Anterior cingulate cortex (tissue), 58 donors: ENCODE results near the gene BOD1.
A peak's percentile ranks its signal among the peaks of the same experiment; 100 is the strongest.

Experiments
- DNase-seq, 58 donors: peaks; one replicate each; lab custom pipeline; 2025; lab: John Stamatoyannopoulos, UW

BOD1 gene

DNA sequence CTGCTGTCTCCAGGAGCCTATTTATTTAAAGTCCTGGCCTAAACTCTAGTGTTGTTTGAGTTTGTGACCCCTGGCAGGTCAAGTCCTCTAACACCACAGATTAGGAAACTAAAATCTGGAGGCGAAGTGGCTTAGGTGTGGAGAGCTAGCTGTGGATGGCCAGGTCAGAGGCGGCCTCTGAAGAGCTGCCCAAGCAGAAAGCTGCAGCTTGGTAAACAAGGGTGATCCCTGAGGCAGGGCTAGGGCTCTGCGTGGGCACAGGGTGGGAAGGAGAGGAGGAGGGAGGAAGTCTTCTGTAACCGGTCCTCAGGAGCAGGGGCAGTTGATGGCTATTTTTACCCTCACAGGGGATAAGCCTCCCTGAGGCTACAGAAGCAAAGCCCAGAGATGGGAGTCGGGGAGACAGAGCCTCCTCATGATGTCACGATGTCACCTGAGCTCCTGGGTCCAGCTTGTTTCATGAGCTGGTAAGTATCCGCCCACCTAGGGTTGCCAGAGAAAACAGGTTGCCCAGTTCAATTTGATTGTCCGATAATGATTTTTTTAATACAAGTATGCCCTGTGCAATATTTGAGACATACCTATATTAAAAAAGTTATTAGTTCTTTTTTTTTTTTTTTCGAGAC, 25.9 kb upstream of the BOD1 start:
- DNase-seq: no peak

DNA sequence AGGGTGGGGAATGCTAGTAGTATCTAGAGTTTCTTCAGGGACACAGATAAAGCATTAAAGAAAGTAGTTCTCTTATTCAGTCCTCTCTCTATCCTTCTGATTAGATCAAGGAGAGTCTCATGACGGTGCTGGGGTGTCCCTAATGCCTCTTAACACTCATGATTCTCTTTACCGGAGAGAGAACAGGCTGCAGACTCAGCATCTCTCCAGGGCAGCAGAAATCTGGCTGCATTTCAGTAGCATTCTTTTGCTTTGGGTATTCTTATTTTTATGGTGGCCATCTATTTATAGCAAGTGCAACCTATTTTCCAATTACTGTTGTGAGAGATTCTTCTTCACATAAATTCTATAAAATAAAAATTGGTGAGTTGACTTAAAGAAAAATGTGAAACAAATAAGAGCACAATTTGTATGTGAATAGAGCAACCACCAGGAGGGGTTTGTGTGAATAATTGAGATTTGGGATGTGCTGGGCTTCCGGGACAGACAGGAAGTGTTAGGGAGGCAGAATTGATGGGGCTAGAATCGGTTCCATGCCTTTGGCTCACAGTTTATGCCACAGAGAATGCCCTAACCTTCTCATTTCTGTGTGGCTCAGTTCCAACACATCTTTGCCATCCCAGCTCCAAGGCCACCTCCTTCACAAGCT, 23.8 kb upstream of the BOD1 start:
- DNase-seq: no peak

DNA sequence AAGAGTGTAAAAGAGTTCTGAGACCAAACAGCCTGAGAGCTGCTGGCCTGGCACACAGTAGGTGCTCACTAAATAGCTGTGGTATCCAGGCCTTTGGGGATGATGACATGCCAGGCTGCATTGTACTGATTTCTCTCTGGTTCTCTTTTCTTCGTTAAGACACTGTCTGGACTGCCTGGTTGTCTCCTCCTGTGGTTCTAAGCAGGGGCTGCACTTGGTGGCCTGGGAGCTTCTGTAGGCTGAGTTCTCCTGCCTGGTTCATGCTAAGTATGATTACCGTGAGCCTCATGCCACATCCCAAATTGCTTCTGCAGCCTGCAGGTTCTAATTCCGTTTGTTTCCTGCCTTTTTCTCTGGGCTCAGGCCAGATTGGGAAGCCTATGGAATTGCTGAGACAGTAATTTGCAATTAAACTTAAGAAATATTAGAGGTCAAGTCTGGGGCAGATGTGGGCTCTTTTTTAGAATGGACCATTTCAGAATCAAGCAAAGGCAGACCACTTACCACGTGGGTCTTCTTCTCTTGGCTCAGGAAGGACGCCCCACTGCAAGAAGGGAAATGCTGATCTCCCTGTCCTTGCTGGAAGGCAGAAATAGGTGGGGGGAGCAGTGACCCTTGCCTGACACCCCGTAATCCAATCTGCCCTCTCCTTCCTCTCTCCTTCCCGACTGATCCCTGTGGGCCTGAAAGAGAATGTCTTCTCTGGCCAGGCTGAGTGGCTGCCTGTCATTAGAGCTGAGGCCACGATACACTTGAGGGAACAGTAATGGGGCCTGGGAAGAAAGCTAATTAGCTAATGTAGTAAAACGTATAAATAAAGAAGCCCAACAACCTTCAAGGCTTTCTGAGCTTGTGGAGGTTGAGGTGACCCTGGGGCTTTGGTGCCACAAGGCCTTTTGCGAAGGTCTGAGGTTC, 21.9 kb upstream of the BOD1 start:
- DNase-seq: no peak

- no peak for DNase-seq
Measured at GRCh38 chr5:173637340-173637739, 20.9 kb upstream of the BOD1 start.

DNA sequence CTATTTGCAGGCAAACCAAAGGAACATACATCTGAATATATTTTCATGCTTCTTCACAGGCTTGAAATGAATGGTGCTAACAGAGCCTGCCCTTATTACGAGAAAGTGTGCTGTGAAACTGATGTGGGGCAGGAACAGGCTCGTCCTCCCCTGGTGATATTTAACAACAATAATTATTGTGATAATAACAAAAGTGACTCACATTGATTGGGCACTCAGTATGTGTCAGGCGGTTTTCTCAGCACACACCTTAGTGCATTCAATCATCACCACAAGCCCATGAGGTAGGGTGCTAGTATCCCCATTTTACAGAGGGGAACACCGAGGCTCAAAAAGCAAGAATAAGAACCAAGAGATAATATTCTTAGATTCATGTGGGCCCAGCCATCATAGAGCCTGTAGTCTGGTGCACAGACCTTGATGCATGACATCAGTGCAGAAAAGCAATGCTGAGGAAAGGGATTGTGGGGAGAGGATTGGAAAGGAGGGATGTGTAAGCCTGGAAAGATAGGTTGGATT, 18.1 kb upstream of the BOD1 start:
- no peak for DNase-seq

DNA sequence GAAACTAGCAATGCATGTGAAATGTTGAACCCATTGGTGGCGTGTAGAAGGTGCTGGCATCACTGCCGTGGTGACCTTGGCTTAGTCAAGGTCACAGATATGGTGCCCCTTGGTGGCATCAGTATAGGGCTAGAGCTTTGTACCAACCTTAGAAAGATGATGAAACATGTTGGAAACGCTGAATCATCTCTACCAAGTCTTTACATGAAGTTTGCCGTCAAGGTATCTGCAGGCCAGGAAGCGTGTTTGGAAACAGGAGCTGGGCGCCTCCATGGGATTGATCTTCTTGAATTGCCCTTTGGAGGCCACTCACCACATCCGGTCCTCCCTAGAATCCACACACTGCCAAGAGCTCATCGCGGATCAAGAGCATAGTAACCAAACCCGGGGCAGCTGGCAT, 16.9 kb upstream of the BOD1 start:
- no peak for DNase-seq

- no peak for DNase-seq
Measured at GRCh38 chr5:173631478-173631877, 15.0 kb upstream of the BOD1 start.

DNA sequence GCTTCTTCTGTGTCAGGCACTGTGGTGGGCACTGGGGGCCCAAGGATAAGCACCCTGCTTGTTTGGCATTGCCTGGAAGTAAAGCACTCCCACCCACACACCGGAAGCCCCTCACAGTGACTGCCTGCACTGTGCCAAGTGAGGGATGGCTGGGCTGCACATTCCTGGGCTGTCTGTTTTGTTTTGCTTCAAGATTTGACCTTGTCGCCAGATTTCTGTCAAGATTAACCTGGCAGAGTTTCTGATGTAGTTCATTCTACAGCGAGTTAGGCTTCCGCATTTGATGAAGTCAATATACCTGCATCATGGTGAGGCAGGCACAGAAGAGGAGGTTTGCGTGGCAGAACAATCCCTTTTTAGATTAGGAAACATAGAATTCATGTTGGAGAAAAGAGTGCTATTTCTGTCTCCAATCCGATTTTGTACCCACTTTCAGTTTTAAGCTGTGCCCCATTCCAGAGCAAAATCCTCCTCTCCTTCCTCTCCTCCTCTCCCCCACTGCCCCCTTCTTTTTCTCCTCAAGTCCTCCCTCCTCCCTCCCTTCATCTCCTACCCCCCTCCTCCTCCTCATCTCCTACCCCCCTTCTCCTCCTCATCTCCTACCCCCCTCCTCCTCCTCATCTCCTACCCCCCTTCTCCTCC, 14.4 kb upstream of the BOD1 start:
- no peak for DNase-seq

- DNase-seq: peak in 1 of 58 donors; percentile 5
Measured at GRCh38 chr5:173629628-173630027, 13.2 kb upstream of the BOD1 start.

- peak in 2 of 58 donors; percentile 45 to 51 for DNase-seq
Measured at GRCh38 chr5:173628501-173628900, 12.1 kb upstream of the BOD1 start.

- DNase-seq: peak in 53 of 58 donors; percentile 10 to 93 (median 67)
Measured at GRCh38 chr5:173627860-173628392, 11.5 kb upstream of the BOD1 start.

GRCh38 chr5:173627271-173627670, 10.8 kb upstream of the BOD1 start:
- DNase-seq: no peak

GRCh38 chr5:173626505-173626820, 10.0 kb upstream of the BOD1 start:
- peak in 39 of 58 donors; percentile 15 to 83 (median 43) for DNase-seq

DNA sequence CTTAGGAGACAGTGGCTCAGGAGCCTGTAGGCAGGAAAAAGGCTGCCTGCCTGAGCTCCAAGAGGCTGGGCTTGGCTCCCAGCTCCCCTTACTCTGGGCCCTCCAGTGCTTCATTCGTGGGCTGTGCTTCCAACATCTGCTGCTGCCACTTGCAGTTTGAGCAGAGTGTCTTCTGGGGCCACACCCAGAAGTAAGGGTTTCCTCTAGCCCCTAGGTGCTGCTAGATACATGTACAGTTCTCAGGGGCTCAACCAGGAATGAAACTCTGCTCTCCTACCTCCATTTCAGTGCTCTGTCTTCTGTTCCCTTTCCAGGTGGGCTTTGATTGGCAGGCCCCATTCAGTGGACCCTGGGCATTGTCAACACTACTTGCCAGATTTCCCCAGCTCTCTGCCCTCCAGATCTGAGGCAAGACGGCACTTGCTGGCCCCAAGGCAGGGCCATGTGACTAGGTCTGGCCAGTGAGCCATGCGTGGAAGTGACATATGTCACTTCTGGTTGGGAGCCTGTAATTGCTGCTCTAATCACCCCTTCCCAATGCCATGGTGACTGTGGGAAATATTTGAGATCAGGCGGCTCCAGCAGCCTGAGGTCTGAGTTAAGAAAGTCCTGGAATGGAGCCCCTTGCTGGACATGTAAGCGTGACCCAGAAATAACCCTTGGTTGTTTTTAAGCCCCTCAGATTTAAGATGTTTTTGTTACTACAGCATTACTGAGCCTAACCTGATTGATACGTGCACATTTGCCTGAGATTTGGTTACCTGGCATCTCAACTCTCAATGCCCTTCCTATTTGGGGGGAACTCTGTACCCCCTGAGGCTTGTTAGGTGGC, 9.4 kb upstream of the BOD1 start:
- DNase-seq: peak in 5 of 58 donors; percentile 8 to 28 (median 10)

DNA sequence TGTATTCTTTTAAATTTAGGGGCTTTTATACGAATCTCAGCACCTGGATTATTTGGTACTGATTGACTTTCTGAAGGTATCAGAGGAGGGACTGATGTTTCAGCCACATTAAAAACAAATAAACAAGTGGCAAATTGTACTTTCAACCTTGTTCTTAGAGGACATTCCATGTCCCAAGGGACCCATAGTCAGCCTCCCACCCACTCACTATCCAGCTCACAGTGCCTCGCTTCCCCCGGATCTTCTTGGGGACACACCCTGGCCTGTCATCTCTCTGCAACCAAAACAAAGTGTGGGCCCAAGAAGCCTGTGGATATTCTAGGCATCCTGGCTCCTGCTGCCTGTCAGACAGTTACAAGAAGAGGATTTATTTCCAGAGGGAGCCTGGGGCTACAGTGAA, 8.8 kb upstream of the BOD1 start:
- DNase-seq: no peak

- DNase-seq: no peak
Measured at GRCh38 chr5:173624282-173624681, 7.8 kb upstream of the BOD1 start.

GRCh38 chr5:173623789-173624188, 7.3 kb upstream of the BOD1 start:
- DNase-seq: no peak

- no peak for DNase-seq
Measured at GRCh38 chr5:173623296-173623771, 6.9 kb upstream of the BOD1 start.
